ENCODE measurements around the gene MED17. TPM values are rescaled to one million over a fixed set of nuclear protein-coding genes. Genes with fewer than 3 reads are reported as not detected.

The MED17 gene
- total RNA-seq, 6 donors from 2014 or later = 13.1 to 33.5 (median 28.1) TPM

DNA sequence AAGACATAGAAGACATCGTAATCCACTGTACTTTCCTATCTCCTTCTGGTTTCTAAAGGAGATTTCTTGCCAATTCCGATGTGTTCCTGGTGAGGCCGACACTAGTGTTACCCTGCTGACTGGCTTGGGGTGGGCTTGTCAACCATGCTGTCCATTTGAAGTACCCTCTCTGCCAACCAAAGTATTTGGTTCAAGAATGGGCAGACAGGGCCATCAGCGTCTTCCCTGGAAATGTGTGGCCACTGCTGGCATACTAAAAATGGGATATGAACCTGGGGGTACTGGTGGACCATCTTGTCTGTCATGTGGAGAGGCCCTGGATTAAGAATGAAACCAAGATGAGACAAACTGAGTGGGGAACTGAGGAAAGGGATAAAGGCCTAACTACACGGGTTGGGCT is 68.2 kb downstream of the MED17 start:
- H3K4me3 ChIP-seq = no peak overlapping the region
- TF ChIP-seq POLR2A (IDR thresholded peaks at IDR 0.05) (no peak), POLR2AphosphoS5 (IDR thresholded peaks at IDR 0.05) (no peak), EP300 (IDR thresholded peaks at IDR 0.05) (no peak)
- TF ChIP-seq, protein P1, sequence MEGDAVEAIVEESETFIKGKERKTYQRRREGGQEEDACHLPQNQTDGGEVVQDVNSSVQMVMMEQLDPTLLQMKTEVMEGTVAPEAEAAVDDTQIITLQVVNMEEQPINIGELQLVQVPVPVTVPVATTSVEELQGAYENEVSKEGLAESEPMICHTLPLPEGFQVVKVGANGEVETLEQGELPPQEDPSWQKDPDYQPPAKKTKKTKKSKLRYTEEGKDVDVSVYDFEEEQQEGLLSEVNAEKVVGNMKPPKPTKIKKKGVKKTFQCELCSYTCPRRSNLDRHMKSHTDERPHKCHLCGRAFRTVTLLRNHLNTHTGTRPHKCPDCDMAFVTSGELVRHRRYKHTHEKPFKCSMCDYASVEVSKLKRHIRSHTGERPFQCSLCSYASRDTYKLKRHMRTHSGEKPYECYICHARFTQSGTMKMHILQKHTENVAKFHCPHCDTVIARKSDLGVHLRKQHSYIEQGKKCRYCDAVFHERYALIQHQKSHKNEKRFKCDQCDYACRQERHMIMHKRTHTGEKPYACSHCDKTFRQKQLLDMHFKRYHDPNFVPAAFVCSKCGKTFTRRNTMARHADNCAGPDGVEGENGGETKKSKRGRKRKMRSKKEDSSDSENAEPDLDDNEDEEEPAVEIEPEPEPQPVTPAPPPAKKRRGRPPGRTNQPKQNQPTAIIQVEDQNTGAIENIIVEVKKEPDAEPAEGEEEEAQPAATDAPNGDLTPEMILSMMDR (IDR thresholded peaks at IDR 0.05) = no peak
- ATAC-seq (ENCODE audit: low FRiP score in 2 of 2) (no peak), DNase-seq (no peak)
- WGBS, 2 donors = 89 to 96% methylated on average over 5 of the region's 5 CpGs
- peaks cover 5 to 11% (median 9%) of the 10 kb centered on the region in 4 donors for H3K4me1 ChIP-seq
- peaks cover 0 to 6% (median 2%) of the 10 kb centered on the region in 4 donors for H3K27me3 ChIP-seq
- H3K27ac ChIP-seq = no peak overlapping the region
- H3K9me3 ChIP-seq = no peaks in the 10 kb centered on the region
- no peaks in the 10 kb centered on the region for H3K36me3 ChIP-seq

DNA sequence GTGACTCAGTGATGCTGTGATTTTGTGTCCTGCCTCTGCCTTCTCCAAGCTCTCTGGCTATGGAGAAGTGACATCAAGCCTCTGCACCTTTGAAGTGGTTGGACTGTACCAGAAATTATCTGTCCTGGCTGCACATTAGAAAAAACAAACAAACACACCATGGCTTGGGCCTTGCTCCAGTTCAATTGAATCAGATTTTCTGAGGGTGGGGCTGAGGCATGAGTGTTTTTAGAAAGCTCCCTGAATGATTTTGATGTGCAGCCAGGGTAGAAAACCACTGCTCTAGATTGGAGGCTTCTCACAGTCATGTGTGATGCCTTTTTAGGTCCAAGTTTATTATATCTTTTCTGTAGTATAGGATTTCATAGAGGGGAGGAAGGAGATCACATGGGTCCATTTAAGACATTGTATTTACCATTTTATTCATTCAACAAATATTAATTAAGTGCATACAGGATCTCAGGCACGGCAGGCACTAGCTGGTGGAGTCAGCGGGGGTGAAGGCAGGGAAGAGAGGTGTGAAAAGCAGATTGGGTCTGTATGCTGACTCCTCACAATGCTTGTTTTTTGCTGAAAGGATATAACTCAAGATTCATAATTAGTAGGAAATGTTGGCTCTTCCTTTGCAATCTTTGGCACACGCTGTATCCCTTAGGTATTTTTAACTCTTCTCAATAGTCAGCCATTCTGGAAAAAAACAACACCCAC is 73.5 kb downstream of the MED17 start:
- no peak for DNase-seq
- H3K4me1 ChIP-seq = no peaks in the 10 kb centered on the region
- 56 to 59% methylated on average over 3 of the region's 3 CpGs for WGBS, 2 donors
- H3K9me3 ChIP-seq = no peaks in the 10 kb centered on the region
- H3K36me3 ChIP-seq = no peaks in the 10 kb centered on the region
- no peaks in the 10 kb centered on the region for H3K27me3 ChIP-seq
- no peak for TF ChIP-seq POLR2AphosphoS5 (IDR thresholded peaks at IDR 0.05)
- TF ChIP-seq EP300 (IDR thresholded peaks at IDR 0.05) = no peak
- no peak for TF ChIP-seq POLR2A (IDR thresholded peaks at IDR 0.05)
- TF ChIP-seq, protein P1 (IDR thresholded peaks at IDR 0.05) = no peak
- no peak overlapping the region for H3K27ac ChIP-seq
- no peak overlapping the region for H3K4me3 ChIP-seq
- ATAC-seq (ENCODE audit: low FRiP score in 2 of 2) = peak in 1 of 2 donors; percentile 72

DNA sequence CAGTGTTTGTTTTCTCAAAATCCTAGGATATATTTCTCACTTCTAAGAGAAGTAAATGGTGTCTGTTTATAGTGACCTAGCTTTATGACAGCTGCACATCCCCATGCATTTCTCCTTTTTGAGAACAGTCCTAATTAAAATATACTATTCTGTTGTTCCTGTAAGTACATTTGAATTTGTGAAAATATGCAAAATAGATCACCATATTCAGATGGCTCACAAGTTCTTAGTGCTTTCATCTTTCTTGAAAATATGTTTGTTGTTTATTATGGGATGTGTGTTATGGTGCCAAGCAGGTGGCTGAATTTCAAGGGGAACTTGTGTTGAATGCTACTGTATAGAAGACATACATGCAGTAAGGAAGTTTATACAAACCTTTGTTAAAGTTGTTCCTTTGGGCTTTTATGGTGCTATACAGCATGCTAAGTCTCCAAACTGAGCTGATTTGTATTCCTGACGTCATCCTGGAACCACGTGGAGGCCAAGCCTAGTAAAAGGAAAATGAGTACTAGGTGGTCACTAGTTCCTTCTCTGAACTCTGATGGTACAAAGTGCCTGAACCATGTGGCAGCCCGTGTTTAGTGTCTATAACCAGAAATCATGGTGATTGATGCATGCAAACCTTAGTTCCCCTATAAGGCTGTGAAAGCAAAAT is 74.2 kb downstream of the MED17 start:
- WGBS, 2 donors = 42 to 56% methylated on average over 3 of the region's 3 CpGs
- no peaks in the 10 kb centered on the region for H3K4me1 ChIP-seq
- no peak overlapping the region for H3K27ac ChIP-seq
- H3K4me3 ChIP-seq = no peak overlapping the region
- ATAC-seq (ENCODE audit: low FRiP score in 2 of 2) (no peak), DNase-seq (no peak)
- H3K9me3 ChIP-seq = no peaks in the 10 kb centered on the region
- H3K36me3 ChIP-seq = no peaks in the 10 kb centered on the region
- no peaks in the 10 kb centered on the region for H3K27me3 ChIP-seq
- TF ChIP-seq POLR2AphosphoS5 (IDR thresholded peaks at IDR 0.05) (no peak), EP300 (IDR thresholded peaks at IDR 0.05) (no peak), POLR2A (IDR thresholded peaks at IDR 0.05) (no peak)
- TF ChIP-seq, protein P1 (IDR thresholded peaks at IDR 0.05) = no peak

DNA sequence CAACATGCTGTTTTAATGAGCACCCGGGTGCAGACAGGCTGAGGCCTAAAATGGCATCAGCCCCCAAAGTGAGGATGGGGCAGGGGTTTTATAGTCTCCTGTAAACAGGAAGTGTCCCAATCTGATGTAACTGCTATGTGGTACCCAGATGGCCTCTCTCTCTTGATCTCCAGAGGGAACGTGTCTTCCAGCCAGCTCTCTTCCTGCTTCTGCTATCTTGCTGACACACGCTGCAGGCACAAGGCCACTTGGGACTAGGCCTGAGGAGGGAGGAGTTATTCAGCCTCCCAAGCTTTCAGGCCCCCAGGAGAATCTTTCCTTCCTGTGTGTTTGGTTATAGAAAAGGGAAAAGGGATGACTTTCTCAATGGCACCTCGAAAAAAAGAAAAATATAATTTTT is 77.7 kb downstream of the MED17 start:
- no peak for ATAC-seq (ENCODE audit: low FRiP score in 2 of 2)
- Histone ChIP-seq H3K4me1 (no peaks in the 10 kb centered on the region), H3K36me3 (no peaks in the 10 kb centered on the region), H3K4me3 (no peak overlapping the region), H3K27ac (no peak overlapping the region), H3K9me3 (no peaks in the 10 kb centered on the region), H3K27me3 (no peaks in the 10 kb centered on the region)
- no peak for DNase-seq
- no peak for TF ChIP-seq POLR2A (IDR thresholded peaks at IDR 0.05)
- TF ChIP-seq, protein P1 (IDR thresholded peaks at IDR 0.05) = no peak
- TF ChIP-seq POLR2AphosphoS5 (IDR thresholded peaks at IDR 0.05) = no peak
- no peak for TF ChIP-seq EP300 (IDR thresholded peaks at IDR 0.05)
- 50 to 77% methylated on average over 3 to 4 of the region's 4 CpGs for WGBS, 2 donors

Small RNA genes lying within 50 kb of the gene (small RNA-seq; reads per million reads assigned to genes)
- gene RF00019 (0 reads per million in 4 donors), gene SNORA40 (0 reads per million in 4 donors)

Other genes with a start within 250 kb of the MED17 start
- gene SMCO4, start 240.9 kb upstream of the MED17 start, total RNA-seq = 10 to 100 TPM; 13.6 to 62.4 (median 42.1) TPM
- 10 to 100 TPM in 3 of 6 donors, 1 to 10 TPM in 3; 7.0 to 28.3 (median 11.2) TPM for gene CEP295, start 122.6 kb upstream of the MED17 start, total RNA-seq
- 100 to 1,000 TPM in 2 of 6 donors, 10 to 100 TPM in 4; 70.5 to 195 (median 88.5) TPM for gene TAF1D, start 42.8 kb upstream of the MED17 start, total RNA-seq
- 10 to 100 TPM; 23.6 to 81.3 (median 39.8) TPM for gene C11orf54, start 42.6 kb upstream of the MED17 start, total RNA-seq
- gene VSTM5, start 66.3 kb downstream of the MED17 start, total RNA-seq = 1 to 10 TPM in 1 of 6 donors, under 1 TPM in 1, not detected in 4; 0.77 to 2.3 TPM
- gene HEPHL1, start 237.1 kb downstream of the MED17 start, total RNA-seq = not detected

Measured in upper lobe of left lung (tissue), 6 donors.